Measurements from ENCODE around the gene TTI1. TPM values are rescaled to one million over a fixed set of nuclear protein-coding genes. Genes with fewer than 3 reads are reported as not detected.

Gene TTI1
- total RNA-seq, 1 donor: 14.8 TPM

GRCh38 chr20:37988306-37988954 is 44.8 kb downstream of the TTI1 start:
- no peak for TF ChIP-seq CTCF (IDR thresholded peaks at IDR 0.05; ENCODE audit: extremely low read depth, low read depth, low read length)
- no peak overlapping the region for H3K4me3 ChIP-seq (ENCODE audit: insufficient read depth, low read length)
- H3K79me2 ChIP-seq (ENCODE audit: insufficient read depth, low read length): no peaks in the 10 kb centered on the region
- H2AFZ ChIP-seq (ENCODE audit: low read length): no peak overlapping the region
- H3K36me3 ChIP-seq (ENCODE audit: insufficient read depth, low read length): peaks cover 6% of the 10 kb centered on the region
- no peak for DNase-seq (ENCODE audit: insufficient read length, low spot score, missing footprints)
- peaks cover 23% of the 10 kb centered on the region for H3K4me1 ChIP-seq (ENCODE audit: insufficient read depth, low read length)
- no peak overlapping the region for H3K27ac ChIP-seq (ENCODE audit: low read depth, low read length)
- no peaks in the 10 kb centered on the region for H3K9me3 ChIP-seq (ENCODE audit: low read depth, low read length)
- H4K20me1 ChIP-seq (ENCODE audit: insufficient read depth, low read length): peaks cover 3% of the 10 kb centered on the region
- H3K4me2 ChIP-seq (ENCODE audit: insufficient read depth, low read length): no peak overlapping the region
- H3K27me3 ChIP-seq (ENCODE audit: insufficient read depth, low read length): no peaks in the 10 kb centered on the region

DNA sequence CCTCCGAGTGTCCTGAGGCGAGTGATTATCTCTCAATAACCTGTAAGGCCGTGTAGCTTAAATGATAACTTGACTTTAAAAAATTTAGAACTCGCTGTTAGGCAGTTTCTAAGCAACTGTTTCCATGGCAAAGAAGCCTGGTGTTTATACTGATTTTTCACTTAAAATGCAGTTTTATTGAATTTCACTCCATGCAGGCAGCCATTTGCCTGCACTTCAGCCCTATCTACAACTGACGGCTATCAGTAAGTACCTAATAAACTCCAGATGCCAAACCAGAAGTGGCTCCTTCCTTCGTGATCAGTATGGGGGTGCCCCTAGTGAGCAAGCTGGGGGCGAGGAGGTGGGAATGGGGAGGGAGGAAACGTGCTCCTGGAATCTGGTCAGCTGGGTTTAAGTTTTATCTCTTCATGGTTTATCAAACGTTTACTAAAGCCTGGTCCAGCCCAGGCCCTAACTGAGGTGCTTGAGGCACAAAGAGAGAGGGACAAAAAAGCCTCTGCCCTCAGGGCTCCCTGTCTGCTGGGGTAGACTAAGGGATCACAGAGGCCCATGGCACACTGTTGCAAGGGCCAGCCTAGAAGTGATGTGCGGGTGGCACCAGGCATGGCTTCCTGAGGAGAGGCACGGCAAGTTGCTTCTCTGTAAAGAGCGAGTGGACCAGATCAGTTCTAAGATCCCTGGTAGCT is 45.5 kb downstream of the TTI1 start:
- H3K4me2 ChIP-seq (ENCODE audit: insufficient read depth, low read length): no peak overlapping the region
- no peaks in the 10 kb centered on the region for H4K20me1 ChIP-seq (ENCODE audit: insufficient read depth, low read length)
- DNase-seq (ENCODE audit: insufficient read length, low spot score, missing footprints): no peak
- H3K27me3 ChIP-seq (ENCODE audit: insufficient read depth, low read length): no peaks in the 10 kb centered on the region
- no peak overlapping the region for H3K4me3 ChIP-seq (ENCODE audit: insufficient read depth, low read length)
- H2AFZ ChIP-seq (ENCODE audit: low read length): no peak overlapping the region
- no peak overlapping the region for H3K27ac ChIP-seq (ENCODE audit: low read depth, low read length)
- H3K79me2 ChIP-seq (ENCODE audit: insufficient read depth, low read length): no peaks in the 10 kb centered on the region
- peaks cover 8% of the 10 kb centered on the region for H3K36me3 ChIP-seq (ENCODE audit: insufficient read depth, low read length)
- no peak for TF ChIP-seq CTCF (IDR thresholded peaks at IDR 0.05; ENCODE audit: extremely low read depth, low read depth, low read length)
- H3K9me3 ChIP-seq (ENCODE audit: low read depth, low read length): no peaks in the 10 kb centered on the region
- peaks cover 20% of the 10 kb centered on the region for H3K4me1 ChIP-seq (ENCODE audit: insufficient read depth, low read length)

GRCh38 chr20:37986873-37987601 is 46.2 kb downstream of the TTI1 start:
- H3K4me3 ChIP-seq (ENCODE audit: insufficient read depth, low read length): no peak overlapping the region
- no peaks in the 10 kb centered on the region for H3K9me3 ChIP-seq (ENCODE audit: low read depth, low read length)
- H3K4me2 ChIP-seq (ENCODE audit: insufficient read depth, low read length): no peak overlapping the region
- no peak for DNase-seq (ENCODE audit: insufficient read length, low spot score, missing footprints)
- peaks cover 20% of the 10 kb centered on the region for H3K4me1 ChIP-seq (ENCODE audit: insufficient read depth, low read length)
- H3K27ac ChIP-seq (ENCODE audit: low read depth, low read length): no peak overlapping the region
- H3K27me3 ChIP-seq (ENCODE audit: insufficient read depth, low read length): no peaks in the 10 kb centered on the region
- H2AFZ ChIP-seq (ENCODE audit: low read length): no peak overlapping the region
- H4K20me1 ChIP-seq (ENCODE audit: insufficient read depth, low read length): no peaks in the 10 kb centered on the region
- no peaks in the 10 kb centered on the region for H3K79me2 ChIP-seq (ENCODE audit: insufficient read depth, low read length)
- peaks cover 8% of the 10 kb centered on the region for H3K36me3 ChIP-seq (ENCODE audit: insufficient read depth, low read length)
- no peak for TF ChIP-seq CTCF (IDR thresholded peaks at IDR 0.05; ENCODE audit: extremely low read depth, low read depth, low read length)

Measured in osteoblast (primary cell).